Measurements from ENCODE around the gene ZNG1B. TPM values are rescaled to one million over a fixed set of nuclear protein-coding genes. Genes with fewer than 3 reads are reported as not detected.
A peak's percentile ranks its signal among the peaks of the same experiment; 100 is the strongest.
"Not testable (repeated sequence)": the region's sequence is repeated elsewhere in the genome, so short reads cannot be mapped to it uniquely, and the experiment has no call there.

The ZNG1B gene
- total RNA-seq, 1 donor from 2014 or later: 23.1 TPM

DNA sequence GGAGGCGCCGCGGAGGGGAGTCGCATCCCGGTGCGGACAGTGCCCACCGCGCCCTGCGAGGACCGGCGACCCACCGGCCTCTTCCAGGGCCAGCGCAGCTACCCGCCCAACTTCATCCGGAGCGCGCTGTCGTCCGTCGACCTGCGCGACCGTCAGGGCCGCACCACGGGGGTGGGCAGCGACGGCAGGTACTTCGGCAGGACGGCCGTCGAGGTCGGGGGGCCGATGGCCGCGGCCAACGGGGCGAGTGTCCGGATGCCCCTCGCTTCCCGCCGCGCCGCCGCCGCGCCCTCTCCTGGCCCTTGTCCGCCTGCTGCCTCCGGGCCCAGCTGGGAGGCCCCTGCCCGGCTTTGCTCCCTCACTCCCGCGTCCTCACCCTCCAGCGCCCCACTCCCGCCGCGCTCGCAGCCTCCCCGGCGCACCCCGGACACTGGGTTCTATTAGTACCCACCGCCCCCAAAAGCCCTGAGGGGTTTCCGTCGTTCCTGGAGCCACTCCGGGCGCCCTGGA lies 104.5 kb downstream of the ZNG1B start:
- not testable (repeated sequence) for H3K27me3 ChIP-seq (ENCODE audit: control insufficient read depth, insufficient read depth, low read length); DNase-seq (ENCODE audit: low read depth); H3K36me3 ChIP-seq (ENCODE audit: control insufficient read depth, insufficient read depth, low read length)
- H3K4me3 ChIP-seq (ENCODE audit: low read depth, low read length): peak overlapping the region; percentile 44

GRCh38 chr2:113542529-113542928 lies 105.0 kb downstream of the ZNG1B start:
- not testable (repeated sequence) for H3K4me3 ChIP-seq (ENCODE audit: low read depth, low read length); DNase-seq (ENCODE audit: low read depth); H3K36me3 ChIP-seq (ENCODE audit: control insufficient read depth, insufficient read depth, low read length); H3K27me3 ChIP-seq (ENCODE audit: control insufficient read depth, insufficient read depth, low read length)

Other genes starting within 250 kb of the ZNG1B start
- gene PAX8, start 158.8 kb upstream of the ZNG1B start, total RNA-seq: 118 and 142 TPM in 2 replicates
- not detected in 2 replicates for gene FOXD4L1, start 61.0 kb downstream of the ZNG1B start, total RNA-seq
- gene RABL2A, start 189.6 kb downstream of the ZNG1B start, total RNA-seq: 9.6 and 11.8 TPM in 2 replicates

Data from kidney epithelial cell (primary cell).